HG03175 (cell line): Measurements from ENCODE around the gene LRRFIP1.
A peak's percentile ranks its signal among the peaks of the same experiment; 100 is the strongest.
"Not testable (repeated sequence)": the region's sequence is repeated elsewhere in the genome, so short reads cannot be mapped to it uniquely, and the experiment has no call there.

Experiments
- ATAC-seq: cut with Tn5 transposase; IDR thresholded peaks from one replicate; pipeline ENCODE4 v1.9.1; 2021; ENCODE audit warnings: mild to moderate bottlenecking, moderate library complexity; ENCODE audit not compliant: unreplicated experiment

The LRRFIP1 gene

DNA sequence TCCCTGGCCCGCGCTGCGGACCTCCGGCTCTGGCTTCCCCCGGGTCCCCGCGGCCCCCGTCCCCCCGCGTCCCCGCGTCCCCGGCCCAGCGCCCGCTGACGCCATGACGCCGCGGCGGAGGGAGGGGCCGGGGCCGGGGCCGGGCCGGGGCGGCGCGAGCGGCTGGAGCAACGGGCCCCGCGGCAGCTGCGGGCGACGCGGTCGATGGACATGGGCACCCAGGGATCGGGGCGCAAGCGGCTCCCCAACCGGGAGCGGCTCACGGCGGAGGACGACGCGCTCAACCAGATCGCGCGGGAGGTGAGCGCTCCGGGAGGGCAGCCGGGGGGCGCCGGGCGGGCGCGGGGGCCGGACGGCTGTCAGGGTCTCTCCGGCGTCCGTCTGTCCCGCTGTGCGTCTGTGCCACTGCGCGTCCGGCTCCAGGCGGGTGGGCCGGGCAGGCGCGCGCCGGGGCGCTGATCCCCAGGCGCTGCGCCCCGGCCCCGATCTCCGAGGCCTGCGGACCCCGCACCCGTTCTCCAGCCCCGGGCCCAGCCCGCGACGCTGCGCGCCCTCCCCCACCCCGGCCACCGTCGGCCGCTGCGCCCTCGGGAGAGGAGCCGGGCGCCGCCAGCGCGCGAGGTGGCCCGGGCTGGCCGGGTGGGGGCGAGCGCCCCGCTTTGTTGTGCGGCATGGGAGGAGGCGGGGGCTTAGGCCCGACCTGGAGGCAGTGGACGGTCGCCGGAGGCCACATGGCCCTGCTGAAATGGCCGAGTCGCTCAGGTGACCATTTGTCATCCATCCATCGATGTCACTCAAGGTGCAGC, at the start of gene LRRFIP1:
LRRFIP1 (plus strand) TSS at position 147 of the 806 bp plus-strand sequence; CDS start at position 205, 58 bp downstream.
- ATAC-seq = no peak

DNA sequence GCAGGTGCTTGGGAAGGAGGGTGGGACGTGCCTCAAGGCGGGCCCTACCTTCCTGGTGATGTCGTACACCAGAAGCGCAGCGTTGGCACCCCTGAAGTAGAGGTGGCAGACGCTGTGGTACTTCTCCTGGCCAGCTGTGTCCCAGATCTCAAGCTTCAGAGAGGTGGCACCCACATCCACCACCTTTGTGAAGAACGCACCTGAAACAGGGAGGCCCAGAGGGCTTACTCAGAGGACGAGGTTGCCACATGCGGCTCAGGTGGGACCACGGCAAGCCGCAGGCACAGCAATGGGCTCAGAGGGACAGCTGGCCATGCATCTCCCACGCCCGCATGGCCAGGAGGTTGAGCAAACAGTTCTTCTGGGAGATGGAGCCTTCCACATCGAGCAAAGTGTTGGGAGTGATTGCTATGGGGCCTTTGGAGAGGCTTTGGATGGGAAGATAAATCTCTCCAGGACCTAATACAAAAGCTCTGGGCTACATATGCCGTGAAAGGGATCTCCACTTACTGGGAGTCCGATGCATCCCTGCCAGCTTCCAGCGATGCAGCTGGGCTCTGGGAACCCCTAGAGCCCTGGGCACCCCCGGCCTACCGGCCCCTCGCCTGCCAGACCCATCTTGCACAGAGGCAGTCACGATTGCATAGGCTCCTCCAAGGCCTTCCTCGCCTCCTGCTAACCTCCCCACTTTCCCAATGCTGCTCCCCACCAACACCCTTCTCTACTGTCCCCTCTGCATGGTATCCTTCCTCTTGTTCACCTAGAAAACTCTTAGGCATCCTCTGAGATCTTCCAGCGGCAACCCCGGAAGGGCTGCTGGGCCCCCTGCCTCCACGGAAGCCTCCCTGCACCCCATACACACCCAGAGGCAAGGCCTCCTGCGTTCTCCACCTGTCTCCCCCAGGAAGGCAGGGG, 49.2 kb upstream of the LRRFIP1 start:
- ATAC-seq = no peak

- no peak for ATAC-seq
Observed at GRCh38 chr2:237581326-237581725, 46.1 kb upstream of the LRRFIP1 start.

- peak; percentile 45 for ATAC-seq
Observed at GRCh38 chr2:237581751-237582746, 45.3 kb upstream of the LRRFIP1 start.

DNA sequence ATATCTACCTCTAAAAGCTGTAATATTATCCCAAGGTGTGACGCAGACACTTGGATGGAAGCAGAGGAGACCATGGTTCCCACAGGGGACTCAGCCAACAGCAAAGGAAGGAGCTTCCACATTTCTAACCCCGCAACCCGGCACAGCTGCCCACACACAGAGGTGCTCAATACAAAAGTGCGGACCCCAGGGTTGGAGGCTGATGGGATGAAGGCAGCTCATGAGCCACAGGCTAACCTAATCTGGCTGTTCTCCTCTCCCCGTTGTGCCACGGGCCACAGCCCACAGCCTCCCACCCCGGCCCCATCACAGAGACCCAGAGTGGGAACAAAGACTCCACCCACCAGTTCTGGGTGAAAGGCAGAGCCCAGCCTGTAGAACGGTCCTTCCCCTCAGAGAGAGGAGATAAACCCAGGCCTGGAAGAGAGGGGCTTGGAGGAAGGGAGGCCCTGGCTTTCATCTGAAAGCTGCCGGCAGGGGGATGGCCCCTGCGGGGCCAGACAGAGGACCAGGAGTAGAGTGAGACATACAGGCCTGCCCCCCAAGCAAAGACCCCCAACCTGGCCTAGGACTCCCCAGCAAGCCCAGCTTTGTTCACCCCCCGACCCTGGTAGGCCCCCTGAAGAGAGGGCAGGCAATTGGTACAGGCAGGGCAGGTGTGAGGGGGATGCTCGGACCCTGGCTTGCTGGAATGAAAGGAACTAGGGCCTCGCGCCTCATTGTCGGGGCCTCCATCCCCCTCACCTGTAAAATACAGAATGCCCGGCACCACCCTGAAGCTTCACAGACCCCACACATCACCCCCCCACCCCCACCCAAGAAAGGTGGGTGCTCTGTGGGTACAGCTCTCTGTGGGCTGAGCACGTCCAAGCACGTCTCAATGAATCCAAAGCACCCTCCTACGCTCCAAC, 43.7 kb upstream of the LRRFIP1 start:
- no peak for ATAC-seq

DNA sequence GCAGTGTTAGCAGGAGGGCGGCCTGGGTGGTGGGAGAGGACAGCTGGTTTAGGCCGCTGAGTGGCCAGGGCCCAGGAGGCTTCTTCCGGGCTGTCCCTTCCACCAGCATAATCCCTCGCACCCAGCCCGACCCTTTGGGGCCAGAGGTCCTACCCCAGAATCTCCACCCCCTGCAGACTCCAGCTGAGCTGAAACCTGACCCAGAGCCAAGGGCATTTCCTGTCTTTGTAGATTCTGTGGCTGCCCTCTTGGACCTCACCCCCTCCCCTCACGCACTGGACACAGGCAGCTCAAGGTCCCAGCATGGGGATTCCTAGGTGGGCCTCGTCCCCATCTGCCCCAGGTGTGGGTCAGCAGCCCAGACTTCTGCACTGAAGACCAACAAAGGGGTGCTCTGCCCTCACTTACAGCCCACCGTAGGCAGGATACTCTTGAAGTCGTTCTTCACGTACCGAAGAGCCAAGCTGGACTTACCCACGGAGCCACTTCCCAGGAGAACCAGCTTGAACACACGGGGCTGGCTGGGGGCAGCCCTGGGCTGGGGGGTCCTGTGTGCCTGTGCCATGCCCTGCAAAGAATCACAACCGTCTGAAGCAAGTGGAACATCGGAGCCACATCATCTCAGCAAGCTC, 41.7 kb upstream of the LRRFIP1 start:
- ATAC-seq = no peak

DNA sequence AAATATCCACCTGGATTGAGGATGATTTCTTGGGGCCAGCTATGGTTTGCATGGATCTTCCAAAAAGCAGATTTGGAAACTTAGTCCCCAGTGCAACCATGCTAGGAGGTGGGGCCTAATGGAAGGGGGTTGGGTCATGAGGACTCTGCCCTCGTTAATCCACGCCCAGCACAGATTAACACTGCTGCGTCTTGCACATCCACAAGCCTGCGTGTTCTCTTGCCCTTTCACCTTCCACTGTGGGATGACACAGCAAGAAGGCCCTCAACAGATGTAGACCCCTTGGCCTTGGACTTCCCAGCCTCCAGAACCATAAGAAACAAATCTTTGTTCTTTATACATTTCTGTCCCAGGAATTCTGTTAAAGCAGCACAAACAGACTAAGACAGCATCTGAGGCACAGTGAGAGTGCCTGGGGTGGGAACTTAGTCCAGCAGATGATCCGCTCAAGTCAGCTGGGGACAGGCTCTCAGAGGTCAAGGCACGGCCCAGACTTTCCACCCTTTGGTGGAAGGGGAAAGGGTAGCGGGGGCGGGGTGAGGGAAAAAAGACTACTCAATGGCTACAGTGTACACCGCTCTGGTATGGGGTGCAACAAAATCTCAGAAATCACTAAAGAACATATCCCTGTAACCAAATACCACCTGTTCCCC, 39.2 kb upstream of the LRRFIP1 start:
- no peak for ATAC-seq

- no peak for ATAC-seq
Observed at GRCh38 chr2:237590272-237591140, 36.9 kb upstream of the LRRFIP1 start, which contains the start of gene RAB17. Gene RAB17, minus strand, starts transcription at chr2:237590734. Its CDS starts 4,580 bp downstream, at chr2:237586154.

DNA sequence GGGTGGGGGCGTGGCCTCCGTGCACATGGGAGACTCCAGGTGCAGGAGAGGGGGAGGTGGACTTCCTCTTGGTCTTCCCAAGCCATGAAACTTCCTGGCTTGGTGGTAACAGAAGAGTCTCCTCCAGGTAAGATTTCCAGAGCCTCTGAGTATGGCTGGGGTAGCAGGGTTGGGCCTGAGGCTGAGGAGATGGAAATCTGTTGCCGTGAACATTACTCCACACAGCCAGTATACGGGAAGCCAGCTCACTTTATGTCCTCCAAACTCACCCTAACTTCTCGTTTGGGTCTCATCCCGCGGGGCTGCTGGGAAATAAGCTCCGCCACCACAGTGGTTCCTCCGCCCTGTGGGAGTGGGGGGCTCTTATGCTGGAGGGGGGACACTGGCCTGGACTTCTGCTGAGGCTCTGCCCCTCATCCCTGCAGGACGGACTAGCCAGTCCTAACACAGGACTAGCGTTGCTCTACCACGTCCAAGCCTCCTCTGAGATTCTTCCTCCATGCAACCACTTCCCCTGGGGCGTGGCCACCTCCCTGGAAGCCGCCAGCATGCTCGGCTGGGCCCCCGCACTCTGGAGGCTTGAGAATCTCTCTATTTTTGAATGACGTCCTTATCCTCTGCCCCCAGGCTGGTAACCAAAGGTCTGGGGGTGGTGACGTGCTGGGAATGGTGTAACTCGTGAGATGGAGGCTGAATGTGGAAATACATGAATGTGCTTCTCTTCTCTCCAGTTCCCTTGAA, 36.1 kb upstream of the LRRFIP1 start:
- ATAC-seq = no peak

GRCh38 chr2:237592425-237592980, 34.9 kb upstream of the LRRFIP1 start:
- no peak for ATAC-seq

GRCh38 chr2:237593036-237593435, 34.4 kb upstream of the LRRFIP1 start:
- ATAC-seq = no peak

GRCh38 chr2:237593596-237594320, 33.6 kb upstream of the LRRFIP1 start:
- no peak for ATAC-seq

- no peak for ATAC-seq
Observed at GRCh38 chr2:237594514-237594871, 32.9 kb upstream of the LRRFIP1 start.

- not testable (repeated sequence) for ATAC-seq
Observed at GRCh38 chr2:237595829-237596519, 31.4 kb upstream of the LRRFIP1 start.

DNA sequence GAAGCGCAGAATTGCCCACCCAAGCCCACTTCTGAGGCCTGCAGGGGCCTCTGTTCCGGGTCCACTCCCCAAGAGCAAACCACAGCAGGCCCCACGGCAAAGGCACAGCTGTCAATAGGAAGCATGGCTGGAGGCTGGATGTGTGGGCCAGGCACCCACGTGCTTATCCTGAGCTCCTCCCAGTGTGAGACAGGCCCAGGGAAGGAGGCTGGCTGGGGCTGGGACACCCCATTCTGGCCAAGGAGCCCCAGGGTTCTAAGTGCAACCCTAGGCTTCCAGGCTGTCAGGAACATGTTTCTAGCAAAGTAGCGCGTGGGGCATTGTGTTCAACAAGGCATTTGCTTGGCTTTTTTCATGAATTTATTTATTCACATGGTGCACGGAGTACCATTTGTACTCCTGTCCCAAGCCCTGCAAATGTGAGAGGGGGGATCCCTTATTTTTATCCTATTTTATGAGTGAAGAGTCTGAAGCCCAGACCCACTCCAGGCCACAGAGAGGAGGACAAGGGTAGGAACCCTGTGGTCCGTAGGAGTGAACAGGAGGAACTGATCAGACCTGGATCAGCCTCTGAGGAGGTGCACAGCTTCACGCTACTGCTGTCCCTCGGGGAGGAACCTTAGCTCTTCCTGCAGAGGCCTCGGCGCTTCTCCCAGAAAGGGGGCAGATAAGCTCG, 30.7 kb upstream of the LRRFIP1 start:
- no peak for ATAC-seq
